ENCODE measurements around the gene SEMA3F.

GRCh38 chr3:50194128-50194902 lies 39.2 kb downstream of the SEMA3F start:
- TF ChIP-seq CTCF (conservative IDR thresholded peaks at IDR 0.05 in 1 of 2, IDR thresholded peaks at IDR 0.05 in 1 of 2; ENCODE audit: extremely low read depth in 1 of 2, insufficient read depth in 1 of 2, low read depth in 1 of 2, low read length in 2 of 2) (peak; percentile 60 to 79), EZH2 (IDR thresholded peaks at IDR 0.05; ENCODE audit: borderline replicate concordance, low read length) (no peak)

All from mammary epithelial cell (primary cell).